GM23338 (cell line): ENCODE measurements around the gene ZFP36L1. TPM values are rescaled to one million over a fixed set of nuclear protein-coding genes. Genes with fewer than 3 reads are reported as not detected.

Experiments used
- ATAC-seq: fragments of 200-7000 bp; cut with Tn5 transposase; 3 replicates; pipeline ENCODE4 v1.9.1; 2020
- DNase-seq: peaks from one replicate; pipeline ENCODE4 v3.0.0-alpha.2; 2015; ENCODE audit warnings: low spot score
- H2AFZ ChIP-seq: fragments of 200-600 bp; sonication (generic); 2 replicates; pipeline ENCODE4 v1.8.0; 2016; ENCODE audit warnings: antibody characterized with exemption, mild to moderate bottlenecking, moderate library complexity
- H3F3A ChIP-seq: fragments of 200-600 bp; sonication (generic); replicated peaks from 2 replicates; pipeline ENCODE4 v1.8.0; 2017; ENCODE audit warnings: antibody characterized with exemption, mixed run types, low read depth
- H3K27ac ChIP-seq: fragments of 200-600 bp; sonication (generic); 2 replicates; pipeline ENCODE4 v1.6.1; 2016; ENCODE audit warnings: low read depth
- H3K27me3 ChIP-seq: fragments of 200-600 bp; sonication (generic); 2 replicates; pipeline ENCODE4 v1.8.0; 2016; ENCODE audit warnings: mild to moderate bottlenecking, mixed run types, moderate library complexity; ENCODE audit not compliant: insufficient read depth
- H3K36me3 ChIP-seq: fragments of 200-600 bp; sonication (generic); 2 replicates; pipeline ENCODE4 v1.8.0; 2016; ENCODE audit warnings: mild to moderate bottlenecking; ENCODE audit not compliant: insufficient read depth
- H3K4me1 ChIP-seq: fragments of 200-600 bp; sonication (generic); 2 replicates; pipeline ENCODE4 v1.8.0; 2016; ENCODE audit warnings: mild to moderate bottlenecking, moderate library complexity; ENCODE audit not compliant: insufficient read depth
- H3K4me2 ChIP-seq: fragments of 200-600 bp; sonication (generic); 2 replicates; pipeline ENCODE4 v1.7.1; 2017; ENCODE audit warnings: mixed run types
- H3K4me3 ChIP-seq: fragments of 200-600 bp; sonication (generic); 2 replicates; pipeline ENCODE4 v1.6.1; 2016; ENCODE audit warnings: mixed run types
- H3K79me2 ChIP-seq: fragments of 200-600 bp; sonication (generic); replicated peaks from 2 replicates; pipeline ENCODE4 v1.8.0; 2017; ENCODE audit warnings: mild to moderate bottlenecking; ENCODE audit not compliant: insufficient read depth
- H3K9me2 ChIP-seq: fragments of 200-600 bp; sonication (generic); 2 replicates; pipeline ENCODE4 v1.8.0; 2017; ENCODE audit not compliant: insufficient read depth
- H4K20me1 ChIP-seq: fragments of 200-600 bp; sonication (generic); replicated peaks from 2 replicates; pipeline ENCODE4 v1.8.0; 2017; ENCODE audit warnings: mild to moderate bottlenecking; ENCODE audit not compliant: insufficient read depth
- H3K27ac Mint-ChIP-seq: 2 replicates; pipeline ENCODE4 v1.8.0; 2020; ENCODE audit warnings: inconsistent platforms, mild to moderate bottlenecking, moderate library complexity, mixed read lengths
- H3K27me3 Mint-ChIP-seq: 3 replicates; pipeline ENCODE4 v1.8.0; 2022; ENCODE audit warnings: low read depth, mild to moderate bottlenecking, moderate library complexity, mixed read lengths, inconsistent platforms; ENCODE audit not compliant: insufficient read depth, poor library complexity
- H3K36me3 Mint-ChIP-seq: 3 replicates; pipeline ENCODE4 v1.8.0; 2021; ENCODE audit warnings: low read depth, mild to moderate bottlenecking, inconsistent platforms, moderate library complexity, mixed read lengths
- H3K4me1 Mint-ChIP-seq: 3 replicates; pipeline ENCODE4 v1.8.0; 2020; ENCODE audit warnings: mild to moderate bottlenecking, inconsistent platforms, mixed read lengths
- H3K4me3 Mint-ChIP-seq: 3 replicates; pipeline ENCODE4 v1.8.0; 2021; ENCODE audit warnings: moderate library complexity, mild to moderate bottlenecking, inconsistent platforms, mixed read lengths
- H3K9me3 Mint-ChIP-seq: 3 replicates; pipeline ENCODE4 v1.8.0; 2020; ENCODE audit warnings: moderate library complexity, mild to moderate bottlenecking, inconsistent platforms, mixed read lengths
- CREB1 ChIP-seq: fragments of 250-450 bp; sonication (Bioruptor Pico); IDR thresholded peaks from 2 replicates; pipeline ENCODE4 v1.5.0; 2020; ENCODE audit warnings: low read depth, mild to moderate bottlenecking, moderate library complexity
- EZH2 ChIP-seq: fragments of 200-600 bp; sonication (generic); IDR thresholded peaks from one replicate; pipeline ENCODE4 v1.8.0; 2017; ENCODE audit warnings: antibody characterized with exemption, mild to moderate bottlenecking, low read depth; ENCODE audit not compliant: unreplicated experiment
- EZH2phosphoT487 ChIP-seq: fragments of 200-600 bp; sonication (generic); IDR thresholded peaks from one replicate; pipeline ENCODE4 v1.8.1; 2018; ENCODE audit warnings: antibody characterized with exemption; ENCODE audit not compliant: unreplicated experiment
- NANOG ChIP-seq: IDR thresholded peaks from 2 replicates; pipeline ENCODE4 v1.6.1; 2016; ENCODE audit warnings: antibody characterized with exemption, borderline replicate concordance
- ZNF331 ChIP-seq: fragments of 250-450 bp; sonication (Bioruptor Pico); IDR thresholded peaks from 2 replicates; pipeline ENCODE4 v1.5.0; 2020; ENCODE audit warnings: low read depth, mild to moderate bottlenecking, moderate library complexity
- polyA plus RNA-seq: library from polyadenylated mRNA; unstranded; fragments of >200 nt; fragmentation: Nextera tagmentation; extraction: Ambion mirVana; gene quantifications from 2 replicates; pipeline ENCODE4 v1.2.1, GENCODE V29; 2016
- total RNA-seq: library from RNA; depleted of rRNA; stranded (reverse); fragments of >200 nt; shearing (Covaris generic); gene quantifications from 2 replicates; pipeline ENCODE4 v1.2.3, GENCODE V29; 2014
- TF ChIP-seq, protein P1 (sequence below): IDR thresholded peaks from 2 replicates; pipeline ENCODE4 v1.6.1; 2016; ENCODE audit warnings: antibody characterized with exemption
- TF ChIP-seq, protein P2 (sequence below): fragments of 250-450 bp; sonication (Bioruptor Pico); IDR thresholded peaks from 2 replicates; pipeline ENCODE4 v1.5.0; 2020; ENCODE audit warnings: mild to moderate bottlenecking, moderate library complexity

Gene ZFP36L1
- total and polyA plus RNA-seq, 2 experiments from 2014 or later: 148 to 382 TPM

DNA sequence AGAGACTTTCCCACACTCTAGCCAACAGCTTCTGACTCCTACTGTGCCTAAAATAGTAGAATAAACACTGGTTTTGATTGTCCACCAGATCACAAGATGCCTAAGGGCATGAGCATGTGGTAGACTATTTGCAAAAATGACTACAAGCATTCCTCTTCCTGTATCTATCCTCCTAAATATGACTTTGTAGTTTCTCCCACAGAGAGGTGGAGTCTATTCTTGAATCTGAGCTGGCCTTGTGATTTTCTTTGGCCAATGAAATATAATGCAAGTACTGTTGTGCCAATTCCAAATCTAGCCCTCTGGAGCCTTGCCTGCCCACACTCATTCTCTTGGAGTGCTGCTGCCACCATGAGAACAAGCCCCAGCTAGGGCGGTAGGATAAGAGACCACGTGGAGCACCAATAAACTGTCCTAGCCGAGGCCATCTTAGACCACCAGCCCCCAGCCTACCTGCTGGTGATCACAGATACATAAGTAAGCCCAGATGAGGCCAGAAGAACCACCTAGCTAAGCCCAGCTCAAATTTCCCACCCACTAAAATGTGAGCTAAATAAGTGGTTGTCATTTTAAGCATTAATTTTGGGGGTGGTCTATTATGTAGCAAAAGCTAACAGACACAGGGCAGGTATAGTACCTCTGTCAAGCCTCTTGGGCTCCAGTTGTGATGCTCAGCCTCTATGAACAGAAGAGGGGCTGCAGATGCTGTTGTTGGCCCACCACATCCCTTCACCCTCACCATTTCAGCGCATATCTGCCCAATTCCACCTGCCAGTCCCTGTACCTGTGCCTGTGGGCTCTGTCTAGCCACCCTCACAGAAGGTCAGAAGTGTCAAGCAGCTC, 17.9 kb downstream of the ZFP36L1 start:
- Mint-ChIP-seq H3K9me3 (no peaks in the 10 kb centered on the region; the same call in 2 of the 3 replicates), H3K4me1 (peaks cover 7% of the 10 kb centered on the region), H3K36me3 (no peaks in the 10 kb centered on the region; the same call in 2 of the 3 replicates), H3K27me3 (peaks cover 1% of the 10 kb centered on the region), H3K27ac (no peak overlapping the region), H3K4me3 (no peak overlapping the region)
- Histone ChIP-seq H3K27me3 (no peaks in the 10 kb centered on the region), H3F3A (no peaks in the 10 kb centered on the region), H3K27ac (no peak overlapping the region), H4K20me1 (no peaks in the 10 kb centered on the region), H2AFZ (no peak overlapping the region), H3K79me2 (no peaks in the 10 kb centered on the region), H3K36me3 (no peaks in the 10 kb centered on the region), H3K4me3 (no peak overlapping the region), H3K4me1 (no peaks in the 10 kb centered on the region; the same call in 1 of the 2 replicates), H3K4me2 (no peak overlapping the region), H3K9me2 (no peaks in the 10 kb centered on the region)
- TF ChIP-seq CREB1 (CRISPR knock-in tag) (no peak), EZH2phosphoT487 (no peak), ZNF331 (CRISPR knock-in tag) (0 out of 2 replicates have a peak, but pooled peaks have one; percentile 18), EZH2 (no peak), NANOG (no peak)
- TF ChIP-seq, protein P1, sequence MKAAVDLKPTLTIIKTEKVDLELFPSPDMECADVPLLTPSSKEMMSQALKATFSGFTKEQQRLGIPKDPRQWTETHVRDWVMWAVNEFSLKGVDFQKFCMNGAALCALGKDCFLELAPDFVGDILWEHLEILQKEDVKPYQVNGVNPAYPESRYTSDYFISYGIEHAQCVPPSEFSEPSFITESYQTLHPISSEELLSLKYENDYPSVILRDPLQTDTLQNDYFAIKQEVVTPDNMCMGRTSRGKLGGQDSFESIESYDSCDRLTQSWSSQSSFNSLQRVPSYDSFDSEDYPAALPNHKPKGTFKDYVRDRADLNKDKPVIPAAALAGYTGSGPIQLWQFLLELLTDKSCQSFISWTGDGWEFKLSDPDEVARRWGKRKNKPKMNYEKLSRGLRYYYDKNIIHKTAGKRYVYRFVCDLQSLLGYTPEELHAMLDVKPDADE: no peak
- TF ChIP-seq, protein P2, sequence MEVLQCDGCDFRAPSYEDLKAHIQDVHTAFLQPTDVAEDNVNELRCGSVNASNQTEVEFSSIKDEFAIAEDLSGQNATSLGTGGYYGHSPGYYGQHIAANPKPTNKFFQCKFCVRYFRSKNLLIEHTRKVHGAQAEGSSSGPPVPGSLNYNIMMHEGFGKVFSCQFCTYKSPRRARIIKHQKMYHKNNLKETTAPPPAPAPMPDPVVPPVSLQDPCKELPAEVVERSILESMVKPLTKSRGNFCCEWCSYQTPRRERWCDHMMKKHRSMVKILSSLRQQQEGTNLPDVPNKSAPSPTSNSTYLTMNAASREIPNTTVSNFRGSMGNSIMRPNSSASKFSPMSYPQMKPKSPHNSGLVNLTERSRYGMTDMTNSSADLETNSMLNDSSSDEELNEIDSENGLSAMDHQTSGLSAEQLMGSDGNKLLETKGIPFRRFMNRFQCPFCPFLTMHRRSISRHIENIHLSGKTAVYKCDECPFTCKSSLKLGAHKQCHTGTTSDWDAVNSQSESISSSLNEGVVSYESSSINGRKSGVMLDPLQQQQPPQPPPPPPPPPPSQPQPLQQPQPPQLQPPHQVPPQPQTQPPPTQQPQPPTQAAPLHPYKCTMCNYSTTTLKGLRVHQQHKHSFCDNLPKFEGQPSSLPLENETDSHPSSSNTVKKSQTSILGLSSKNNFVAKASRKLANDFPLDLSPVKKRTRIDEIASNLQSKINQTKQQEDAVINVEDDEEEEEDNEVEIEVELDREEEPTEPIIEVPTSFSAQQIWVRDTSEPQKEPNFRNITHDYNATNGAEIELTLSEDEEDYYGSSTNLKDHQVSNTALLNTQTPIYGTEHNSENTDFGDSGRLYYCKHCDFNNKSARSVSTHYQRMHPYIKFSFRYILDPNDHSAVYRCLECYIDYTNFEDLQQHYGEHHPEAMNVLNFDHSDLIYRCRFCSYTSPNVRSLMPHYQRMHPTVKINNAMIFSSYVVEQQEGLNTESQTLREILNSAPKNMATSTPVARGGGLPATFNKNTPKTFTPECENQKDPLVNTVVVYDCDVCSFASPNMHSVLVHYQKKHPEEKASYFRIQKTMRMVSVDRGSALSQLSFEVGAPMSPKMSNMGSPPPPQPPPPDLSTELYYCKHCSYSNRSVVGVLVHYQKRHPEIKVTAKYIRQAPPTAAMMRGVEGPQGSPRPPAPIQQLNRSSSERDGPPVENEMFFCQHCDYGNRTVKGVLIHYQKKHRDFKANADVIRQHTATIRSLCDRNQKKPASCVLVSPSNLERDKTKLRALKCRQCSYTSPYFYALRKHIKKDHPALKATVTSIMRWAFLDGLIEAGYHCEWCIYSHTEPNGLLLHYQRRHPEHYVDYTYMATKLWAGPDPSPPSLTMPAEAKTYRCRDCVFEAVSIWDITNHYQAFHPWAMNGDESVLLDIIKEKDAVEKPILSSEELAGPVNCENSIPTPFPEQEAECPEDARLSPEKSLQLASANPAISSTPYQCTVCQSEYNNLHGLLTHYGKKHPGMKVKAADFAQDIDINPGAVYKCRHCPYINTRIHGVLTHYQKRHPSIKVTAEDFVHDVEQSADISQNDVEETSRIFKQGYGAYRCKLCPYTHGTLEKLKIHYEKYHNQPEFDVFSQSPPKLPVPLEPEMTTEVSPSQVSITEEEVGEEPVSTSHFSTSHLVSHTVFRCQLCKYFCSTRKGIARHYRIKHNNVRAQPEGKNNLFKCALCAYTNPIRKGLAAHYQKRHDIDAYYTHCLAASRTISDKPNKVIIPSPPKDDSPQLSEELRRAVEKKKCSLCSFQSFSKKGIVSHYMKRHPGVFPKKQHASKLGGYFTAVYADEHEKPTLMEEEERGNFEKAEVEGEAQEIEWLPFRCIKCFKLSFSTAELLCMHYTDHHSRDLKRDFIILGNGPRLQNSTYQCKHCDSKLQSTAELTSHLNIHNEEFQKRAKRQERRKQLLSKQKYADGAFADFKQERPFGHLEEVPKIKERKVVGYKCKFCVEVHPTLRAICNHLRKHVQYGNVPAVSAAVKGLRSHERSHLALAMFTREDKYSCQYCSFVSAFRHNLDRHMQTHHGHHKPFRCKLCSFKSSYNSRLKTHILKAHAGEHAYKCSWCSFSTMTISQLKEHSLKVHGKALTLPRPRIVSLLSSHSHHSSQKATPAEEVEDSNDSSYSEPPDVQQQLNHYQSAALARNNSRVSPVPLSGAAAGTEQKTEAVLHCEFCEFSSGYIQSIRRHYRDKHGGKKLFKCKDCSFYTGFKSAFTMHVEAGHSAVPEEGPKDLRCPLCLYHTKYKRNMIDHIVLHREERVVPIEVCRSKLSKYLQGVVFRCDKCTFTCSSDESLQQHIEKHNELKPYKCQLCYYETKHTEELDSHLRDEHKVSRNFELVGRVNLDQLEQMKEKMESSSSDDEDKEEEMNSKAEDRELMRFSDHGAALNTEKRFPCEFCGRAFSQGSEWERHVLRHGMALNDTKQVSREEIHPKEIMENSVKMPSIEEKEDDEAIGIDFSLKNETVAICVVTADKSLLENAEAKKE (CRISPR knock-in tag): no peak
- ATAC-seq (no peak), DNase-seq (no peak)
